PFSK-1 (cell line): Measurements from ENCODE around the gene HSF5.

Experiments used
- FOXP2 ChIP-seq: optimal IDR thresholded peaks from 2 replicates; pipeline ENCODE3; 2011; ENCODE audit warnings: borderline replicate concordance, control low read depth, inconsistent platforms; ENCODE audit not compliant: insufficient read depth; ENCODE audit errors: extremely low read length, extremely low read depth
- POLR2AphosphoS5 ChIP-seq: IDR thresholded peaks from 2 replicates; pipeline ENCODE4 v1.6.1; 2012; ENCODE audit warnings: low read depth, mild to moderate bottlenecking, control low read depth, low read length, moderate library complexity
- REST ChIP-seq, 2 experiments: IDR thresholded peaks; 2 replicates each; pipeline versions ENCODE4 v1.6.1 to v1.8.0; 2011 to 2012; ENCODE audit warnings: low read depth in 2 of 2, low read length in 2 of 2, control low read depth in 1 of 2, inconsistent platforms in 1 of 2, mild to moderate bottlenecking in 1 of 2, moderate library complexity in 1 of 2; ENCODE audit not compliant: insufficient read depth in 1 of 2
- SIN3A ChIP-seq: IDR thresholded peaks from 2 replicates; pipeline ENCODE4 v1.6.1; 2012; ENCODE audit warnings: mild to moderate bottlenecking, low read length, moderate library complexity, borderline replicate concordance; ENCODE audit not compliant: insufficient read depth
- TAF1 ChIP-seq: IDR thresholded peaks from 2 replicates; pipeline ENCODE4 v1.6.1; 2012; ENCODE audit warnings: low read length, control low read depth, borderline replicate concordance; ENCODE audit not compliant: insufficient read depth

The HSF5 gene

DNA sequence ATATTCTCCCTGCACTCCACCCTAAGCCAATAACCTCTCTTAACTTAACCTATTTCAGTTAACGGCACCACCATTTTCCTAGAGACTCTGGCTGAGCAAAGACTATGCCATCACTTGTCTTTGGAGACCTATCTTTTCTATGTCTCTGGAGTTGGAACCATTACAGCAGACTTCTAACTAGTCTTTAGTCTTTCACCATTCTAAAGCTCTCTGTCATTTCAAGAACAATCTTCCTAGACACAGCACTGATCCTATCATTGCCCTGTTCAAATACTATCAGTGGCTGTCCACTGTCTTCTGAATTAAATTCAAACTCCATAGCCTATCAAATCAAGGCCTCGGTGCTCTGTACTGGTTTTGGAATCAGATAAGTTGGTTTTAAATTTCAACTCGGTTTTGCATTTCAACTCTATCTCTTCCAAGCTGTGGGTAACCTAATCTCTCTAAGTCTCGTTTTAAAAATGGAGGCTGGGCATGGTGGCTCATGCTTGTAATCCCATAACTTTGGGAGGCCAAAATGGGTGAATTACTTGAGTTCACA is 102.8 kb downstream of the HSF5 start:
- TF ChIP-seq POLR2AphosphoS5 = no peak
- no peak for TF ChIP-seq FOXP2
- TF ChIP-seq REST (IDR thresholded peaks at IDR 0.05; ENCODE audit: insufficient read depth in 1 of 2, low read depth in 2 of 2, low read length in 2 of 2) = no peak
- no peak for TF ChIP-seq TAF1
- no peak for TF ChIP-seq SIN3A

GRCh38 chr17:58384897-58385296 is 103.3 kb downstream of the HSF5 start:
- TF ChIP-seq SIN3A (no peak), POLR2AphosphoS5 (no peak), TAF1 (no peak), FOXP2 (no peak), REST (IDR thresholded peaks at IDR 0.05; ENCODE audit: insufficient read depth in 1 of 2, low read depth in 2 of 2, low read length in 2 of 2) (no peak)

DNA sequence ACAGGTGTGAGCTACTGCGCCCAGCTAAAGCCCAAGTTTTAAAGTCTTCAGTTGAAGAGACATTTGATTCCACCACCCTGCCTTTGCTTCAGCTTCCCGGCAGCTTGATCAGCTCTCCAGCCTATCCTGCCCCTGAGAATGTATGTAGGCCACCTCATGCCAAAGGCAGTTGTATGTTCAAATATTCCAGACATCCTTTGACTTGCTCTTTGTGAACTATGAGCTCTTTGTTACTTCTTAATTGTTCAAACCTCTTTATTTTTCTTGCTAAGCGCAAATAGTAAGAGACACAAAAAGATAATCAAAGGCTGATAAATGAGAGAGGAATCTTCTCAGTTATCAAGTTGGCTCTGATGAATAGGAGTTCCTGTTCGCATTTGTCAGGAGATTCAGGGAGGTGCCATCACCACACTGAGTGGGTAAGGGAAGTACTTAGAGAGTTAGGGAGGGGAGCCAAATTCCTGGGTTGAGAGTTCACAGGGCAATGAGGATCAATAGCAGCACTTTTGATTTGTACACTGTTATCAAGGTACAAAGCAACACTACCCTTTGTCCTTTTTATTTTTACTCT is 104.2 kb downstream of the HSF5 start:
- TF ChIP-seq SIN3A (no peak), POLR2AphosphoS5 (no peak), TAF1 (no peak), FOXP2 (no peak), REST (IDR thresholded peaks at IDR 0.05; ENCODE audit: insufficient read depth in 1 of 2, low read depth in 2 of 2, low read length in 2 of 2) (no peak)

GRCh38 chr17:58382872-58383242 is 105.4 kb downstream of the HSF5 start:
- TF ChIP-seq SIN3A (no peak), REST (IDR thresholded peaks at IDR 0.05; ENCODE audit: insufficient read depth in 1 of 2, low read depth in 2 of 2, low read length in 2 of 2) (no peak), TAF1 (no peak), FOXP2 (no peak), POLR2AphosphoS5 (no peak)
